K562 (cell line): ENCODE measurements around the gene CLIP1. TPM values are rescaled to one million over a fixed set of nuclear protein-coding genes. Genes with fewer than 3 reads are reported as not detected.

Experiments used
- ATAC-seq: fragments of 200-7000 bp; cut with Tn5 transposase; 3 replicates; pipeline ENCODE4 v1.9.1; 2020; ENCODE audit warnings: moderate library complexity
- BruUV-seq: library from RNA; stranded (reverse); fragments of 400-500 nt; replicated peaks from 2 replicates; lab custom pipeline; 2021; lab: Mats Ljungman, UMichigan
- CTCF ChIA-PET: fragments of 300-600 bp; formaldehyde crosslinking; extraction: SDS; loops from one replicate; lab custom pipeline; 2021; ENCODE audit warnings: low intra/inter-chr PET ratio; lab: Yijun Ruan, JAX
- POLR2A ChIA-PET: fragments of 300-600, 350-650 bp; sonication (Branson Sonifier 250); formaldehyde crosslinking; extraction: SDS; loops from one replicate; lab custom pipeline; 2021; ENCODE audit warnings: antibody characterized with exemption, inconsistent platforms; lab: Yijun Ruan, JAX
- DNase-seq, 4 experiments: peaks; one replicate each; pipeline versions ENCODE4 v3.0.0 to v3.0.0-alpha.2; 2011 to 2018; ENCODE audit warnings: low spot score in 3 of 4, mixed read lengths in 3 of 4; ENCODE audit errors: extremely low read depth in 1 of 4
- FAIRE-seq: peaks from 2 replicates; lab custom pipeline; 2011; peaks lifted over from hg19 to GRCh38; lab: Jason Lieb, UNC
- H2AFZ ChIP-seq: 2 replicates; pipeline ENCODE4 v1.6.0; 2011; ENCODE audit warnings: low read depth, low read length, control low read depth, inconsistent platforms
- H3K27ac ChIP-seq: fragments of 200-600 bp; 3 replicates; pipeline ENCODE4 v1.8.0; 2011; ENCODE audit warnings: low read depth, mild to moderate bottlenecking, control low read depth, inconsistent platforms, low read length, moderate library complexity, mixed read lengths; ENCODE audit errors: extremely low read depth
- H3K27me3 ChIP-seq, 2 experiments: fragments of 300-600 bp in 1 of 2; 2 replicates in 1 of 2; 3 replicates in 1 of 2; pipeline versions ENCODE4 v1.6.0 to v1.8.0; 2011; ENCODE audit warnings: inconsistent platforms in 2 of 2, low read length in 2 of 2, mild to moderate bottlenecking in 1 of 2, mixed read lengths in 1 of 2, moderate library complexity in 1 of 2; ENCODE audit not compliant: control insufficient read depth in 2 of 2, insufficient read depth in 2 of 2
- H3K36me3 ChIP-seq: fragments of 300-600 bp; 3 replicates; pipeline ENCODE4 v1.8.0; 2011; ENCODE audit warnings: mild to moderate bottlenecking, low read length, inconsistent platforms; ENCODE audit not compliant: control insufficient read depth, insufficient read depth
- H3K4me1 ChIP-seq, 2 experiments: fragments of 200-600 bp in 1 of 2; replicated peaks in 1 of 2; 2 replicates in 1 of 2; 3 replicates in 1 of 2; pipeline versions ENCODE4 v1.5.1 to v1.8.0; 2011; ENCODE audit warnings: inconsistent platforms in 2 of 2, low read length in 2 of 2, mild to moderate bottlenecking in 1 of 2, mixed read lengths in 1 of 2, moderate library complexity in 1 of 2; ENCODE audit not compliant: control insufficient read depth in 2 of 2, insufficient read depth in 2 of 2
- H3K4me2 ChIP-seq: 2 replicates; pipeline ENCODE4 v1.6.1; 2011; ENCODE audit warnings: low read length, control low read depth, inconsistent platforms, mixed read lengths; ENCODE audit not compliant: insufficient read depth
- H3K4me3 ChIP-seq: fragments of 200-600 bp; sonication (generic), shearing (Covaris generic); 2 replicates; pipeline ENCODE4 v1.5.1; 2016; ENCODE audit warnings: control low read depth, inconsistent platforms
- H3K79me2 ChIP-seq: fragments of 200-600 bp; 3 replicates; pipeline ENCODE4 v1.8.0; 2011; ENCODE audit warnings: low read length, inconsistent platforms; ENCODE audit not compliant: control insufficient read depth, insufficient read depth
- H3K9ac ChIP-seq, 2 experiments: 2 replicates each; pipeline versions ENCODE4 v1.6.0 to v1.6.1; 2011; ENCODE audit warnings: low read depth in 2 of 2, low read length in 2 of 2, control low read depth in 1 of 2, inconsistent platforms in 1 of 2, mild to moderate bottlenecking in 1 of 2, mixed read lengths in 1 of 2; ENCODE audit not compliant: insufficient read depth in 1 of 2
- H3K9me1 ChIP-seq: one replicate; pipeline ENCODE4 v1.6.0; 2011; ENCODE audit warnings: inconsistent platforms, mild to moderate bottlenecking, low read length, moderate library complexity; ENCODE audit not compliant: control insufficient read depth, insufficient read depth
- H3K9me3 ChIP-seq: replicated peaks from 2 replicates; pipeline ENCODE4 v1.5.1; 2011; ENCODE audit warnings: low read depth, low read length, inconsistent platforms; ENCODE audit not compliant: control insufficient read depth, insufficient read depth
- H4K20me1 ChIP-seq: replicated peaks from 2 replicates; pipeline ENCODE4 v1.6.1; 2011; ENCODE audit warnings: low read length, inconsistent platforms, mixed read lengths; ENCODE audit not compliant: control insufficient read depth, insufficient read depth
- ELF2 ChIP-seq: fragments of 250-450 bp; sonication (Bioruptor Pico); IDR thresholded peaks from 2 replicates; pipeline ENCODE4 v1.5.0; 2021; ENCODE audit warnings: mild to moderate bottlenecking
- PREB ChIP-seq: sonication (generic); formaldehyde crosslinking; IDR thresholded peaks from 2 replicates; pipeline ENCODE4 v1.8.1; 2023; ENCODE audit warnings: mild to moderate bottlenecking, missing genetic modification reagents
- STAT6 ChIP-seq: sonication (generic); formaldehyde crosslinking; IDR thresholded peaks from 2 replicates; pipeline ENCODE4 v1.8.1; 2023; ENCODE audit warnings: mild to moderate bottlenecking, missing genetic modification reagents
- WGBS: fragments of 100-300 bp; shearing (Covaris generic); methylation state at CpG from one replicate; pipeline ENCODE4 v1.1.6; 2016; ENCODE audit warnings: low coverage, mixed read lengths; ENCODE audit not compliant: insufficient coverage; ENCODE audit errors: missing lambda C conversion rate; 5-methylcytosine and 5-hydroxymethylcytosine counted together
- in situ Hi-C: fragments of 300-500 bp; cut with MboI; formaldehyde crosslinking; loops from 4 replicates; pipeline ENCODE4 v1.15.0; 2018; ENCODE audit warnings: inconsistent platforms, mixed read lengths
- intact Hi-C: fragments of 100-400 bp; cut with micrococcal nuclease; formaldehyde crosslinking; loops from 2 replicates; pipeline ENCODE4 v1.14.2; 2022
- polyA plus RNA-seq, 8 experiments: library from polyadenylated mRNA; depleted of rRNA in 4 of 8; stranded (reverse) in 5 of 8; unstranded in 3 of 8; fragments of >200 nt; fragmentation: Nextera tagmentation in 2 of 8; fragmentation: Illumina TruSeq in 1 of 8; extraction: Ambion mirVana in 2 of 8; extraction: Trizol in 1 of 8; gene quantifications; 2 replicates each; pipeline versions ENCODE4 v1.2.1 to v1.2.3, GENCODE V29; 2011 to 2014; ENCODE audit warnings: inconsistent platforms in 1 of 8, missing spikeins in 1 of 8
- total RNA-seq, 7 experiments: library from RNA; depleted of rRNA in 6 of 7; stranded (reverse); fragments of >200 nt in 6 of 7; fragmentation: Illumina TruSeq in 2 of 7; extraction: Trizol in 2 of 7; gene quantifications; 2 replicates each; pipeline versions ENCODE4 v1.2.1 to v1.2.3, GENCODE V29; 2011 to 2021; ENCODE audit warnings: low replicate concordance in 1 of 7

Gene CLIP1
- total and polyA plus RNA-seq, 9 of the 15 experiments (the other 6 are each of a cell fraction or from before 2014, with no cell fraction given), result 5.8 to 33.9 (median 27.6) TPM

- Histone ChIP-seq H3K4me2 (0 out of 2 replicates have a peak overlapping the region, but pooled peaks have one; percentile 32), H3K79me2 (no peaks in the 10 kb centered on the region), H3K4me1 (peaks cover 2 to 9% of the 10 kb centered on the region in 2 experiments; a peak in 3 of 5 replicates), H3K27ac (peak overlapping the region; percentile 13; the same call in 1 of the 3 replicates), H3K9me3 (no peaks in the 10 kb centered on the region), H3K9ac (no peak overlapping the region; a peak in 1 of 4 replicates), H2AFZ (peak overlapping the region; percentile 27; the same call in 1 of the 2 replicates), H3K27me3 (no peaks in the 10 kb centered on the region), H3K36me3 (peaks cover 26% of the 10 kb centered on the region), H4K20me1 (no peaks in the 10 kb centered on the region), H3K9me1 (no peaks in the 10 kb centered on the region), H3K4me3 (no peak overlapping the region)
- WGBS, result 37% methylated on average over 11 of the region's 11 CpGs
- CTCF ChIA-PET, result no interaction called here
- POLR2A ChIA-PET, result interaction anchor here (0.7 to 1.6 kb wide), 8 partner anchors 9 to 23 kb away, joined by 3 to 6 read pairs (median 4); partner anchors contain the start of gene VPS33A
- intact Hi-C loops (no loop called here), in situ Hi-C loops (no loop called here)
- ATAC-seq (peak; percentile 65), FAIRE-seq (peak; percentile 19), DNase-seq (no peak)
- no TSS peak for BruUV-seq
- TF ChIP-seq ELF2, result no peak
Observed at GRCh38 chr12:122244565-122245371, 177.7 kb downstream of the CLIP1 start.

GRCh38 chr12:122243965-122244364 is 178.5 kb downstream of the CLIP1 start:
- TF ChIP-seq STAT6 (CRISPR knock-in tag), result no peak
- TF ChIP-seq PREB, result no peak
- H3K79me2 ChIP-seq, result no peaks in the 10 kb centered on the region
- H4K20me1 ChIP-seq, result no peaks in the 10 kb centered on the region
- in situ Hi-C loops, result no loop called here
- H3K4me2 ChIP-seq, result no peak overlapping the region
- DNase-seq (no peak), FAIRE-seq (no peak), ATAC-seq (no peak)
- WGBS, result 63% methylated on average over 6 of the region's 6 CpGs
- no peak overlapping the region for H2AFZ ChIP-seq
- peaks cover 23% of the 10 kb centered on the region; the same call in 2 of the 3 replicates for H3K36me3 ChIP-seq
- ChIA-PET POLR2A (interaction anchor here (1.0 to 1.6 kb wide), 6 partner anchors 8 to 22 kb away, joined by 3 to 6 read pairs (median 3); partner anchors contain the start of gene VPS33A), CTCF (no interaction called here)
- no TSS peak for BruUV-seq
- H3K27ac ChIP-seq, result no peak overlapping the region
- H3K9ac ChIP-seq, result no peak overlapping the region
- H3K9me1 ChIP-seq, result no peaks in the 10 kb centered on the region
- no peak overlapping the region for H3K4me3 ChIP-seq
- H3K9me3 ChIP-seq, result no peaks in the 10 kb centered on the region
- H3K27me3 ChIP-seq, result no peaks in the 10 kb centered on the region
- peaks cover 2 to 9% of the 10 kb centered on the region in 2 experiments; a peak in 3 of 5 replicates for H3K4me1 ChIP-seq
- intact Hi-C loops, result no loop called here
